Choroid plexus epithelial cell (primary cell): ENCODE results near the gene ARHGEF4.

ENCODE experiments used
- DNase-seq: peaks from one replicate; pipeline ENCODE4 v3.0.0-alpha.2; 2010; ENCODE audit warnings: low read depth
- H3K4me3 ChIP-seq: 2 replicates; pipeline ENCODE4 v1.5.1; 2011; ENCODE audit warnings: low read depth, mild to moderate bottlenecking, control low read depth, low read length, moderate library complexity
- TF ChIP-seq, protein P1 (sequence below): conservative IDR thresholded peaks from 2 replicates; pipeline ENCODE4 v1.5.1; 2011; ENCODE audit warnings: low read depth, mild to moderate bottlenecking, control low read depth, inconsistent platforms, low read length, moderate library complexity

ARHGEF4 gene

GRCh38 chr2:130840506-130840905 lies 3.8 kb downstream of the ARHGEF4 start:
- H3K4me3 ChIP-seq: no peak overlapping the region
- DNase-seq: no peak
- TF ChIP-seq, protein P1, sequence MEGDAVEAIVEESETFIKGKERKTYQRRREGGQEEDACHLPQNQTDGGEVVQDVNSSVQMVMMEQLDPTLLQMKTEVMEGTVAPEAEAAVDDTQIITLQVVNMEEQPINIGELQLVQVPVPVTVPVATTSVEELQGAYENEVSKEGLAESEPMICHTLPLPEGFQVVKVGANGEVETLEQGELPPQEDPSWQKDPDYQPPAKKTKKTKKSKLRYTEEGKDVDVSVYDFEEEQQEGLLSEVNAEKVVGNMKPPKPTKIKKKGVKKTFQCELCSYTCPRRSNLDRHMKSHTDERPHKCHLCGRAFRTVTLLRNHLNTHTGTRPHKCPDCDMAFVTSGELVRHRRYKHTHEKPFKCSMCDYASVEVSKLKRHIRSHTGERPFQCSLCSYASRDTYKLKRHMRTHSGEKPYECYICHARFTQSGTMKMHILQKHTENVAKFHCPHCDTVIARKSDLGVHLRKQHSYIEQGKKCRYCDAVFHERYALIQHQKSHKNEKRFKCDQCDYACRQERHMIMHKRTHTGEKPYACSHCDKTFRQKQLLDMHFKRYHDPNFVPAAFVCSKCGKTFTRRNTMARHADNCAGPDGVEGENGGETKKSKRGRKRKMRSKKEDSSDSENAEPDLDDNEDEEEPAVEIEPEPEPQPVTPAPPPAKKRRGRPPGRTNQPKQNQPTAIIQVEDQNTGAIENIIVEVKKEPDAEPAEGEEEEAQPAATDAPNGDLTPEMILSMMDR: no peak

DNA sequence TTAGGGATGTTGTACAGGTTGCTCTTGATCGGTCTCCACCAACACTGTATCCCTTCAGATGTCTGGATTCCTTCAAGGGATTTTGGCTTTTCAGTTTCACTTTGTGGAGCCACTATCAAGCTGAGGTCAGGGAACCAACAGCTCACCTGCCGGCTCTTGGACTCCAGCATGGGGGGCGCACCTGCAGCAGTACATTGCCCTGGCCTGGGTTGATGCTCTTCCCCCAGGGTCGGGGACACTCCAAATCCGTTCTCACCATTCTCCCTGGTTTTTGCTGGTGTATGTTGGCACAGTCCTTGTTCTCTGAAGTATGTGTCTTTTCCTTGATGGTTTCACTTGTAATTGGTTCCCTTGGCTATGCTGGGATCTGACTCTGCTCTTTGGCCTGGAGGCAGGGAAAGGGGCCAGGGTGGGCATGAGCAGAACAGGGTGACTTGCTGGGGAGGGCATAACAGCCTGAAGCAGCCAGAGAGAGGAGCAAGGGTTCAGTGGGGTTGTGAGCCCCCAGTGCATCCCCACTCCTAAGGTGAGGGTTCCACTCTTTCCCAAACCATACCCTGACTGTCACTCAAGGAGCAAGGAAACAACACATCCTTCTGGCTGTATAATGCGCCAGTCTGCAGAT lies 5.1 kb downstream of the ARHGEF4 start:
- H3K4me3 ChIP-seq: no peak overlapping the region
- TF ChIP-seq, protein P1: no peak
- no peak for DNase-seq

- DNase-seq: no peak
- no peak overlapping the region for H3K4me3 ChIP-seq
- TF ChIP-seq, protein P1: no peak
These were observed 6.1 kb downstream of the ARHGEF4 start for GRCh38 chr2:130842770-130843169.

DNA sequence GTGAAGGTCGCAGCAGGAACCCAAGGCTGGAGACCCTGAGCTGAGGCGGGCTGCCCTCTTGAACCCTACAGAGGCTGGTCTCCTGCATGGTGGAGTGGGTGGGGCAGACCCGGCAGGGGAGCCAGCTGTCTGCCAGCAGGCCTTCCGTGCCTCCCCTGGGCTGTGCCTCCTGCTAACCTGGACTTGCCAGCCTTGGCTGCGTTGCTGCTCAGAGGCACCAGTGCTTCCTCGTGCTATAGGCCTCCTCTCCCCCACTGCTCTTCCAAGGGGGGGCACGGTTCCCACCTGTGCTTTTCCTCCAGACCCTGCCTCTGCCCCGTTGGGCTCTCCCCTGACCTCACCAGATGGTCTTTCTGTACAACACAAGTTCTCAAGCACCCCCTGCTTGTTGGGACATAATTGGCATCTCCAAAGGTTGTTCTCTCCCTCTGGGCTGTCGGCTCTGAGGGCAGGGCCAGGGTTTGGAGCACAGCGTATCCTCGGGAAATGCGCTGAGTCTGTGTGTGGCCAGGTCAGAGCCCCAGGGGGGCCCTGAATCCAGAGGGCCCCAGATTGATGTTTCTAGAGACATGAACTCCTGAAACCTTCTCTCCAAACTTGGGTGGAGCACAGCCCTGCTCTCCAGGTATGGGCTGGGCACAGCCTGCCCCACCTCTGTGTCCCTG lies 6.7 kb downstream of the ARHGEF4 start:
- DNase-seq: no peak
- H3K4me3 ChIP-seq: no peak overlapping the region
- TF ChIP-seq, protein P1: no peak

- H3K4me3 ChIP-seq: no peak overlapping the region
- TF ChIP-seq, protein P1: no peak
- DNase-seq: no peak
These were observed 7.4 kb downstream of the ARHGEF4 start for GRCh38 chr2:130844161-130844560.

DNA sequence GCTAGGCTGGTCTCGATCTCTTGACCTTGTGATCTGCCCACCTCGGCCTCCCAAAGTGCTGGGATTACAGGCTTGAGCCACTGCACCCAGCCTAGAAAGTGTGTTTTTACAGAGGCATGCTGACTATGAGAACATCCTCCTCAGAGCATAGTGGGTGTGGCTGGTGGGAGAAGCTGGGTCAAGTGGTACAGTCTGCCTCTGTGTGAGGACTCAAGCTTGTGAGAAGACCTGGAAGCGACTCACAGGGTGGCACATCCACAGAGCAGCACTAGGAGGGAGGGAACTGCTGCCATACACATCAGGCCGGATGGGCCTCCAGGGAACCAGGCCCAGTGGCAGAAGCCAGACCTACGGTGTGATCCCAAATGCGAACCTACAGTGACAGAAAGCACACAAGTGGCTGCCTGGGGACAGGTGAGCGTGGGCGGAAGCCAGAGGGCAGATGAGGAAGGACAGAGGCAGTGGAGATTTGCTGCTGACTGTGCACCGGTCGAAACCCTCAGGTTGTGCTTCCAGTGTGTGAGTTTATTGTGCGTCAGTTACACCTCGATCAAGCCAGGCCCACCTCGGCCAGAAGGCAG lies 8.9 kb downstream of the ARHGEF4 start:
- TF ChIP-seq, protein P1: no peak
- DNase-seq: no peak
- no peak overlapping the region for H3K4me3 ChIP-seq
